ENCODE results near the gene PRSS3.
"Not testable (repeated sequence)": the region's sequence is repeated elsewhere in the genome, so short reads cannot be mapped to it uniquely, and the experiment has no call there.

The PRSS3 gene

GRCh38 chr9:33817327-33818166 lies 22.2 kb downstream of the PRSS3 start:
- in situ Hi-C loops (cut with MboI; ENCODE audit: low sequenced_read_pairs) = no loop called here

- in situ Hi-C loops (cut with MboI; ENCODE audit: low sequenced_read_pairs) = no loop called here
These were observed 22.9 kb downstream of the PRSS3 start for GRCh38 chr9:33818167-33818846.

GRCh38 chr9:33818847-33819500 lies 23.6 kb downstream of the PRSS3 start:
- in situ Hi-C loops (cut with MboI; ENCODE audit: low sequenced_read_pairs) = no loop called here

- in situ Hi-C loops (cut with MboI; ENCODE audit: low sequenced_read_pairs) = no loop called here
These were observed 24.9 kb downstream of the PRSS3 start for GRCh38 chr9:33820231-33820745.

GRCh38 chr9:33823801-33824200 lies 28.4 kb downstream of the PRSS3 start:
- in situ Hi-C loops (cut with MboI; ENCODE audit: low sequenced_read_pairs) = no loop called here

GRCh38 chr9:33827285-33827684 lies 31.9 kb downstream of the PRSS3 start:
- in situ Hi-C loops (cut with MboI; ENCODE audit: low sequenced_read_pairs) = not testable (repeated sequence)

GRCh38 chr9:33829641-33830230 lies 34.4 kb downstream of the PRSS3 start:
- in situ Hi-C loops (cut with MboI; ENCODE audit: low sequenced_read_pairs) = not testable (repeated sequence)

GRCh38 chr9:33835625-33836260 lies 40.4 kb downstream of the PRSS3 start:
- in situ Hi-C loops (cut with MboI; ENCODE audit: low sequenced_read_pairs) = no loop called here

- in situ Hi-C loops (cut with MboI; ENCODE audit: low sequenced_read_pairs) = not testable (repeated sequence)
These were observed 40.9 kb downstream of the PRSS3 start for GRCh38 chr9:33836261-33836660.

- in situ Hi-C loops (cut with MboI; ENCODE audit: low sequenced_read_pairs) = no loop called here
These were observed 41.8 kb downstream of the PRSS3 start for GRCh38 chr9:33837138-33837537.

GRCh38 chr9:33840381-33840780 lies 45.0 kb downstream of the PRSS3 start:
- in situ Hi-C loops (cut with MboI; ENCODE audit: low sequenced_read_pairs) = no loop called here

- in situ Hi-C loops (cut with MboI; ENCODE audit: low sequenced_read_pairs) = no loop called here
These were observed 48.1 kb downstream of the PRSS3 start for GRCh38 chr9:33843312-33843961.

GRCh38 chr9:33846231-33846630 lies 50.9 kb downstream of the PRSS3 start:
- in situ Hi-C loops (cut with MboI; ENCODE audit: low sequenced_read_pairs) = no loop called here

- in situ Hi-C loops (cut with MboI; ENCODE audit: low sequenced_read_pairs) = not testable (repeated sequence)
These were observed 52.5 kb downstream of the PRSS3 start for GRCh38 chr9:33847894-33848205.

Measured in HL-60/S4 treated with retinoic acid at 250 ng/mL for 4 days and 3 days (cell line).